ENCODE data around the gene ZNF639. TPM values are rescaled to one million over a fixed set of nuclear protein-coding genes. Genes with fewer than 3 reads are reported as not detected.

The ZNF639 gene
- total RNA-seq, 1 experiment from 2014 or later: 52.8 TPM

DNA sequence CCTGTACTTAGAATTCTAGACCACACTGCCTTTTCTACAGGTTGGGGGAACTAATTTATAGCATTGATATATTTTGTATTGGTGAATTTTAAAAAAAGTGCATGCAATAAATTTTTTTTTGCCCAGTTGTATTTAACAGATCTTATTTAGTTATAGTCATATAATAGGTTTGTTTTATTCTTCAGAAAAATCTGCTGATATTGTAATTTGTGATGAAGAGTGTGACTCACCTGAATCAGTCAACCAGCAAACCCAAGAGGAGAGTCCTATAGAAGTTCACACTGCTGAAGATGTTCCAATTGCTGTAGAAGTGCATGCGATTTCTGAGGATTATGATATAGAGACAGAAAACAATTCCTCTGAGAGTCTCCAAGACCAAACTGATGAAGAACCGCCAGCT is 10.3 kb downstream of the ZNF639 start:
- ChIA-PET CTCF (no interaction called here), POLR2A (interaction anchor here (1.4 kb wide), 1 partner anchor 8 kb away, joined by 5 read pairs; no protein-coding TSS in a partner anchor)
- no TSS peak for BruUV-seq (replicated peaks)
- no peaks in the 10 kb centered on the region for H3K4me1 Mint-ChIP-seq (ENCODE audit: insufficient read depth, unreplicated experiment)
- TF ChIP-seq, protein P1, sequence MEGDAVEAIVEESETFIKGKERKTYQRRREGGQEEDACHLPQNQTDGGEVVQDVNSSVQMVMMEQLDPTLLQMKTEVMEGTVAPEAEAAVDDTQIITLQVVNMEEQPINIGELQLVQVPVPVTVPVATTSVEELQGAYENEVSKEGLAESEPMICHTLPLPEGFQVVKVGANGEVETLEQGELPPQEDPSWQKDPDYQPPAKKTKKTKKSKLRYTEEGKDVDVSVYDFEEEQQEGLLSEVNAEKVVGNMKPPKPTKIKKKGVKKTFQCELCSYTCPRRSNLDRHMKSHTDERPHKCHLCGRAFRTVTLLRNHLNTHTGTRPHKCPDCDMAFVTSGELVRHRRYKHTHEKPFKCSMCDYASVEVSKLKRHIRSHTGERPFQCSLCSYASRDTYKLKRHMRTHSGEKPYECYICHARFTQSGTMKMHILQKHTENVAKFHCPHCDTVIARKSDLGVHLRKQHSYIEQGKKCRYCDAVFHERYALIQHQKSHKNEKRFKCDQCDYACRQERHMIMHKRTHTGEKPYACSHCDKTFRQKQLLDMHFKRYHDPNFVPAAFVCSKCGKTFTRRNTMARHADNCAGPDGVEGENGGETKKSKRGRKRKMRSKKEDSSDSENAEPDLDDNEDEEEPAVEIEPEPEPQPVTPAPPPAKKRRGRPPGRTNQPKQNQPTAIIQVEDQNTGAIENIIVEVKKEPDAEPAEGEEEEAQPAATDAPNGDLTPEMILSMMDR (IDR thresholded peaks at IDR 0.05; ENCODE audit: unreplicated experiment): no peak
- H3K27me3 Mint-ChIP-seq (ENCODE audit: insufficient read depth, unreplicated experiment): no peaks in the 10 kb centered on the region
- intact Hi-C loops (cut with micrococcal nuclease): no loop called here
- no peak overlapping the region for H3K27ac Mint-ChIP-seq (ENCODE audit: low read depth, unreplicated experiment)
- H3K9me3 Mint-ChIP-seq (ENCODE audit: unreplicated experiment): no peaks in the 10 kb centered on the region
- H3K36me3 Mint-ChIP-seq (ENCODE audit: insufficient read depth, unreplicated experiment): peaks cover 94% of the 10 kb centered on the region
- H3K4me3 Mint-ChIP-seq (ENCODE audit: unreplicated experiment): no peak overlapping the region
- DNase-seq (ENCODE audit: unreplicated experiment): no peak

DNA sequence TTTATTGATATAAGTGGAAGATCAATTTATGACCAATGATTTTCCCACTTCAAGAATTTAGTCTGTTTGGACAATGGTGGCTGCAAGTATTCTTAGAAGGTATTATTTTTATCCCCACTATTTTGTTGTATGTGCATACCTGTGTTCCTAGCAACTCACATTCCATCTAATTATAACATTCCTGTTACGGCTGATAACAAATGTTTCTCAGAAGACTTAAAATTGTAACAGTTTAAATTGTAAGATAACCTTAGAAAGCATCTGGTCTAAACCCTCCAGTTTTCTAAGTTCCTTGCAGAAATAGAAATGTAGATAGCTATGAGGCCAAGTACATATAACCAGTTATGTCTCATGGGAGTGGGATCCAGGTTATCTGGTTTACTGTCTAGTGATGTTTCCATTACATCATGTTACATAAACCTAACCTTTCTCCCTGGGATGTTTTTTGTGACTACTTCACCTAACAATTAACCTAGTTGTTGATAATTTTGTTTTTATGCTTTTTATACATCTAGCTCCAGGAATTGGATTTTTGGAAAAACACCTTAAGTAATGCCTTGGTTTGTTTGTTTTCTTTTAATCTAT is 13.6 kb downstream of the ZNF639 start:
- BruUV-seq (replicated peaks): no TSS peak
- Mint-ChIP-seq H3K36me3 (ENCODE audit: insufficient read depth, unreplicated experiment) (peaks cover 63% of the 10 kb centered on the region), H3K4me1 (ENCODE audit: insufficient read depth, unreplicated experiment) (no peaks in the 10 kb centered on the region), H3K4me3 (ENCODE audit: unreplicated experiment) (no peak overlapping the region), H3K9me3 (ENCODE audit: unreplicated experiment) (no peaks in the 10 kb centered on the region), H3K27me3 (ENCODE audit: insufficient read depth, unreplicated experiment) (no peaks in the 10 kb centered on the region), H3K27ac (ENCODE audit: low read depth, unreplicated experiment) (no peak overlapping the region)
- ChIA-PET CTCF (no interaction called here), POLR2A (interaction anchor here (0.7 to 0.9 kb wide), 2 partner anchors 8 to 228 kb away, joined by 3 to 4 read pairs; no protein-coding TSS in a partner anchor)
- intact Hi-C loops (cut with micrococcal nuclease): no loop called here
- TF ChIP-seq, protein P1 (IDR thresholded peaks at IDR 0.05; ENCODE audit: unreplicated experiment): no peak
- DNase-seq (ENCODE audit: unreplicated experiment): no peak

DNA sequence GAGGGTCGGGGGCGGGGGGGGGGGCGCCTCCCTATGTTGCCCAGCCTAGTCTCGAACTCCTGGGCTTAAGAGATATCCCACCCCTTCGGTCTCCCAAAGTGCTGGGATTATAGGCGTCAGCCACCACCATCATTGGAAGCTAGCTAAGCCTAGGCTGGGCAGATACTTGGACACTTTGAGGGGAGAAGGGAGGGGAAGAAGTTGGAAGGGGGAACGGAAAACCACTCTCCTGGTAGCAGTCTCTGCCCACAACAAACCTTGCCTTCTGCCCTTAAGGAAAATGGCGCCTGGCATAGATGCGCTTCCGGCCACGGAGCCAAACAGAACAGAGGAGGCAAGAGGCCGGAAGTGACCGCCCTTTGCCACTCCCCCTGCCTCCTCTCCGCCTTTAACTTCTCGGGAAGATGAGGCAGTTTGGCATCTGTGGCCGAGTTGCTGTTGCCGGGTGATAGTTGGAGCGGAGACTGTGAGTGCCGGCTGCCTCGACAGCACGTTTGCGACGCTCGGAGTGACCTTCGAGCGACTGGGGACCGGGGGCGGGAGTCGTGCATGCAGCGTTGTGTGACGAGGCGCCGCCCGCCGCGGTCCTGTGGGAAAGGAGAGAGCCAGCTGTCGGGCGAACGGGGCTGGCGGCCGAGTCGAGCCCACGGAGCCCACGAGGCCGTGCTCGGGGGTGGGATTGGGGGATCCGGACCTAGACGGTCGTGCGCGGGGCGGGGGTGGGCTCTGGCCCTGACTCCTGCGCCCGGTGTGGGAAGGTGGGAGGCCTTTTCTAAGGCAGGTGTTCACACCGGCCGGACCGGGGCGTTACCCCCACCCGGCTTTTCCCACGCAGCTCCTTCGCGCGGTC is 24.7 kb downstream of the ZNF639 start, which contains the start of gene MFN1:
TSS of gene MFN1 (plus strand) at position 365 of the 850 bp plus-strand sequence. CDS start 1,143 bp downstream, outside the sequence.
- no peaks in the 10 kb centered on the region for H3K27me3 Mint-ChIP-seq (ENCODE audit: insufficient read depth, unreplicated experiment)
- ChIA-PET POLR2A (interaction anchor here (0.6 to 3.1 kb wide), 14 partner anchors 18 to 277 kb away, joined by 3 to 30 read pairs (median 4); partner anchors contain the start of genes ACTL6A, MRPL47, NDUFB5 and PIK3CA), CTCF (no interaction called here)
- intact Hi-C loops (cut with micrococcal nuclease): no loop called here
- peak; percentile 96 for DNase-seq (ENCODE audit: unreplicated experiment)
- H3K9me3 Mint-ChIP-seq (ENCODE audit: unreplicated experiment): no peaks in the 10 kb centered on the region
- H3K4me3 Mint-ChIP-seq (ENCODE audit: unreplicated experiment): peak within 1 kb of the TSS; percentile 99
- peak within 1 kb of the TSS; percentile 96 for H3K27ac Mint-ChIP-seq (ENCODE audit: low read depth, unreplicated experiment)
- BruUV-seq (replicated peaks): no TSS peak
- H3K4me1 Mint-ChIP-seq (ENCODE audit: insufficient read depth, unreplicated experiment): no peaks in the 10 kb centered on the region
- TF ChIP-seq, protein P1 (IDR thresholded peaks at IDR 0.05; ENCODE audit: unreplicated experiment): no peak
- peaks cover 63% of the 10 kb centered on the region for H3K36me3 Mint-ChIP-seq (ENCODE audit: insufficient read depth, unreplicated experiment)

Measured in MCF 10A (cell line).